NCI-H446 (cell line): ENCODE data around the gene NUP98.

ENCODE experiments used
- DNase-seq, 2 experiments: peaks; one replicate each; lab custom pipeline; 2025; lab: John Stamatoyannopoulos, UW

Gene NUP98

DNA sequence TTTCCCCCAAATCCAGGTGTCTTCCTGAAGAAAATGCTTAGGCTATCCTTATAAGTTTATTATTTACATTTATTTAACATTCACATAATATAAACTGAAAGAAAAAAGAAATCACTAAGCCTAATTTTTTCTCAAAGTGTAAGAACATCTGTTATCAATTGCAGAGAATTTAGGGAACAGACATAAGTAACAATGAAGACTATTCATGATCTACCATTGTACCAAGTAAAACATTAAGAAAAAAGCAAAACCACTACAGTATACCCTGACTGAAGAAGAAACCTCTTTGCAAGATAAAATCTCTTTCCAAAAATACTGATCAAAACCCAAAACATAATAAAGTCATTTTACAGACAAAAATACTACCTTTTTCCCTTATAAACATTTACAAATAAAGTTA, 60.5 kb downstream of the NUP98 start:
- DNase-seq = no peak

DNA sequence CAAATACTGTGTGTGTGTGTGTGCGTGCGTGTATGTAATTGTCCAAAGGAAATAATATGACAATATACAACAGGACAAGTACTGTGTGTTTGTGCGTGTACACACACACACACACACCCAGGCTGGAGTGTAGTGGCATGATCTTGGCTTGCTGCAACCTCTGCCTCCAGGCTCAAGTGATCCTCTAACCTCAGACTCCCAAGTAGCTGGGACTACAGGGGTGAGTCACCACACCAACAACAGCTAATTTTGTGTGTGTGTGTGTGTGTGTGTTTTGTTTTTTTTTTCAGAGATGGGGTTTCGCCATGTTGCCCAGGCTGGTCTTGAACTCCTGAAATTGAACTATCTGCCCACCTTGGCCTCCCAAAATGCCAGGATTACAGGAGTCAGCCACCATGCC, 61.5 kb downstream of the NUP98 start:
- no peak for DNase-seq

DNA sequence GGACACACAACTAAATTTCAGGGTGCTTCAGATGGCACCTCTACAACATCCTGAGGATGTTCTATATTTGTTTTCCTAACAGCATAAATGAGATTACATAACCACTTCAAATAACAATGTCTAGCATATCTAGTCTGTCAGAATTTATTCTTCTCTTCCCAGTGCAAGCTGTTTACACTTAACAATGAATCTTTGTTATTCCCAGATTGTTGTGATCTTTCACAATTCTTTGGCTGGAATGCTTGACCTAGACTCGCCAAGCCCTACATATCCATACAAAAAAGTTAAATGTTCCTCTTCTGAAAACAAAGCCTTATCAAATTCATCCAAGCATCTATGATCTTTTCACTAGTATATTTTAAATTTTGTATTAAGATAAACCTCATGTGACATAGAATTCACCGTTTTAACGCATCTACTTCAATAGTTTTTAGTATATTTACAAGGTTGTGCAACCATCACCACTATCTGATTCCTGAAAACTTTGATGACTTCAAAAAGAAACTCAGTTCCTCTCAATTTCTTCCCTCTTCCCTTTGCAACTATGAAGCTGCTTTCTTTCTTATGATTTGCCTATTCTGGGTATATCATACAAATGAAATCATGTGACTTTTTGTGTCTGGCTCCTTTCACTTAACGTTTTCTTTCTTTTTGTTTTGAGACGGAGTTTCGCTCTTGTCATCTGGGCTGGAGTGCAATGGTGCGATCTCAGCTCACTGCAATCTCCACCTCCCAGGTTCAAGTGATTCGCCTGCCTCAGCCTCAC, 64.5 kb downstream of the NUP98 start:
- DNase-seq = no peak

DNA sequence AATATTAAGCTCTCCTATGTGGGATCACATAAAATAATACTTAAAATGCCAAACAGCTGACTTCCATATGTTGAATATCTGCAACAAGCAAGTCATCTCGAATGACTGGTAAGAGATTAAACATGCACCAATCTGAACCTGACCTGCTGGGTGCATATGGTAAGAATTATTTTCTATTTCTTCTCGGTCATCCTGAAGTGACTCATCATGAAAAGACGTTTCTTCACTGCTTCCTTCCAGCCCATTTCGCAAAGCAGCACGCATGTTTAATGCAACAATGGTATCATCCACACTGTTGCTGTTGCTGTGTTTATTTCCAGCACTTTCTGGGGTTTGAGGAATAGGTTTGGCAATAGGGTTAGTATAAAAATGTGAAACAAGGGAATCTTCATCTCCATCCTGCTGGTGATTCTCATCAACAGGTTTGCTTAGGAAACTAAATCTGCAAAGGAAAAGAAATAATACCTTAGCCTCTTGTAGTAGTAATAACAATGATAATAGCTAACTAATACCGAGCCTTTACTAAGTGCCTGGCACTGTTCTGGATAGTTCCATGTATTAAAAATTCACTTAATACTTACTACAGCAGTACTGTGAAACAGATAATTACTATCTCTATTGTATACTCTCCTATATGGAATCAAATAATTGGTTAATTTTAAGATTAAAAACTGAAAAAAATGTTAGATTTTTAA, 74.2 kb downstream of the NUP98 start:
- no peak for DNase-seq

DNA sequence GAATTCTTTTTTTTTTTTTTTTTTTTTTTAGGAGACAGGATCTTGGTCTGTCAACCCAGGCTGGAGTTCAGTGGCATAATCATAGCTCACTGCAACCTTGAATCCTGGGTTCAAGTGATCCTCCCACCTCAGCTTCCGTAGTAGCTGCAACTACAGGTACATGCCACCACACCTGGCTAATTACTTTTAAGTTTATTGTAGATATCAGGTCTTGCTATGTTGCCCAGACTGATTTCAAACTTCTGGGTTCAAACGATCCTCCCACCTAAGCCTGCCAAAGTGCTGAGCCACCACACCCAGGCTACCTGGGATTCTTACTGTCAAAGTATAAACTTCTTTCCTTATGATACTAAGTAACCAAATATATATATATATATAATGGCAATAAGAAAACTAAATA, 75.3 kb downstream of the NUP98 start:
- DNase-seq = no peak

GRCh38 chr11:3720997-3721396, 76.4 kb downstream of the NUP98 start:
- DNase-seq = no peak

DNA sequence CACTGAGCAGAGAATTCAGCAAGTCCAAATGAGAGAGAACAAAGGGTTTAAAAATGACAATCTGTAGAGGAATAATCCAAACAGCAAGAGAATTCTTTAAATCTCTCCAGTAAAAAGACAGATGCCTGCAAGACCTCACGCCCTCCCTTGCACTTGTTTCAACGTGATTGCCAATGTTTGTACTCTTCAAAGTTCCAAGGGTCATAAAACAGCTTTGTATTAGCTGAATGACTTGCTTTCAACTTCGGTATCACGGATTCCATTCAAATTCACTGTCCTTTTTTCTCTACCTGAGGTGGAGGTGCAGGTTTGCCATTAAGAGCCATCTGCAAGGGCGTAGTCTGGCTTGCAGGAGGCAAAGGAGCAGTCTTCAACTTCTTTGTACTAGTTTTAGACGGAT, 85.1 kb downstream of the NUP98 start:
- DNase-seq = no peak

- no peak for DNase-seq
Measured at GRCh38 chr11:3710485-3711259, 86.7 kb downstream of the NUP98 start.

GRCh38 chr11:3709977-3710376, 87.4 kb downstream of the NUP98 start:
- no peak for DNase-seq

GRCh38 chr11:3707176-3707575, 90.2 kb downstream of the NUP98 start:
- no peak for DNase-seq

- no peak for DNase-seq
Measured at GRCh38 chr11:3703383-3703782, 94.0 kb downstream of the NUP98 start.

- DNase-seq = no peak
Measured at GRCh38 chr11:3700910-3701309, 96.4 kb downstream of the NUP98 start.

DNA sequence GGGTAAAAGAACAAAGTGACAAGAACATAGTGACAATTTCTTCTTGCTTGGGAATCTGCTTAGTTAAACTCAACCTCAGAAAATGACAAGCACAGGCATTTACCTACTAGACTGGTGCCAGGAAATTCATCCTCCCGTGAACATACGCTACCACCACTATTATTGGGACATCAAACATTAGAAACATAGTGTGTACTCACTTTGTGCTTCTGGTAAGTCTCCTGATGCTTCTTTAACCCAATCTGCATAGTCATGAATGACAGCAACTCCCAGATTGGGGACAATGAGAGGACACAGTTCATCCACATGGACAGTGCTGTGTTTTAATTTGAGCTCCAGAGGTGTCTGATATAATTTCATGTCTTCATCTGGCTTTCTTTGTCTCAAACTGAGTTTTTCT, 96.9 kb downstream of the NUP98 start:
- DNase-seq = no peak

DNA sequence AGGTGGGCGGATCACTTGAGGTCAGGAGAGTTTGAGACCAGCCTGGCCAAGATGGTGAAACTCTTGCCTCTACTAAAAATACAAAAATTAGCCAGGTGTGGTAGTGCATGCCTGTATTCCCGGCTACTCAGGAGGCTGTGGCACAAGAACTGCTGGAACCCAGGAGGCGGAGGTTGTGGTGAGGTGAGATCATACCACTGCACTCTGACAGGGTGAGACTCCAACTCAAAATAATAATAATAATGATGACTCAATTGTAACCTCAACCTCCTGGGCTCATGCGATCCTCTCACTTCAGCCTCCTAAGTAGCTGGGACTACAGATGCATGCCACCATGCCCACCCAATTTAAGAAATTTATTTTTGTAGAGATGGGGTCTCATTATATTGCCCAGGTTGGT, 110.6 kb downstream of the NUP98 start:
- no peak for DNase-seq

- DNase-seq = no peak
Measured at GRCh38 chr11:3685923-3686322, 111.4 kb downstream of the NUP98 start.

GRCh38 chr11:3684819-3685172, 112.6 kb downstream of the NUP98 start:
- DNase-seq = no peak

DNA sequence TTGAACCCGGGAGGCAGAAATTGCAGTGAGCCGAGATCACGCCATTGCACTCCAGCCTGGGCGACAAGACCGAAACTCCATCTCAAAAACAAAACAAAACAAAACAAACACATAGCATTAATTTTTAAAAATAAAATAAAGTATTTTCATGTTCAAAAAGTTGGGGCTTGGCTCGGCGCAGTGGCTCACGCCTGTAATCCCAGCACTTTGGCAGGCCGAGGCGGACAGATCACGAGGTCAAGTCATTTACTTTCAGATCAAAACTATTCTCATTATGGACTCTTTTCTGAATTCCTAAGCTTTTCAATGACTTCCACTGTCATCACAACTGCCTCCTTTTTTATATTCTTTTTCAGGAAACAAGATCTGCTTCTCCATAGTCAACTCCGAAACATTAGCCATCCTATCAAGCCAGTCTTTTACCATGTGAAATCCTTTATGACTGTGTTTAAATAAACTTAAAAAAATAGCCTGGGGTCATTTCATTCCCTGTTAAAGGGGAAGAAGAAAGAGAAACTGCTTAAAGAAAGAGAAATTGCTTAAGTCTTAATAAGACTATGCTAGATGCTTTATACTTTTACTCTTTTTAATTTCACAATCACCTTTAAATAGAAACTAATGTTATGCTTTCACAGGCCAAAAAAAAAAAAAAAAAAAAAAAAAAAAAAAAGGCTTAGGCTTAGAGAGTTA, 113.1 kb downstream of the NUP98 start:
- no peak for DNase-seq

DNA sequence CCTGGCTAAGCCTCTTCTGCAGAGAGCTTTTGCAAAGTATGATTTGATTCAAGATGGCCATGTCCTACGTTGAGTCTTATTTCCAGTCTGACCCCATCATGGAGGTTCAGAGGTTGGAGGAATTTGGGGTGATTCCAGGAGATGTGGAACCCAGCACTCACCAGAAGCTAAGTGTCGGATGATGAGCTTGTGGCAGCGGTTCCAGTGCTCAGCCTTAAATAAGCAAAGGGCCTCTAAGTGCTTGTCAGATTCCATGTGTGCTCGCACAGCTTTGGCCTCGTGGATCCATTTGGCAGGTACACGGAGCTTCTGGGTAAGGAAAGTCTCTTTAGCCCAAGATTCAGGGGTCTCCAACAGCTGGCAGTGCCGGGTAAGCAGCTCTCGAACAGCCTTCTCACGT, 114.3 kb downstream of the NUP98 start:
- DNase-seq = no peak

DNA sequence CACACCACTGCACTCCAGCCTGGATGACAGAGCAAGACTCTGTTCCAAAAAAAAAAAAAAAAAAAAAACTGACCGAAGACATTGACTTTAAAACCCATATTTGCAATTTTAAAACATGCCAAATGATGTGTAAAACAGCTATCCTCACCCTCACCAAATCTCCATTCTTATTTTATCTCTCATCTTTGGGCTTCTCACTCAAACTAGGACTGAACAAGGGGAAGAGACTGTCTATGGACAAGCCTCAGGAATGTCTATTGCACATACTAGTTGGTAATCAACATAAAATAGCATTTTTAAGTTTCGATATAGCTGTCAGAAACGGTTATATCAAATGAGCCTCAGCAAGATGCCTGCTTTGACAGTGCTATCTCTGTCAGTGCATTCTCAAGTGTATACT, 118.3 kb downstream of the NUP98 start:
- DNase-seq = no peak

DNA sequence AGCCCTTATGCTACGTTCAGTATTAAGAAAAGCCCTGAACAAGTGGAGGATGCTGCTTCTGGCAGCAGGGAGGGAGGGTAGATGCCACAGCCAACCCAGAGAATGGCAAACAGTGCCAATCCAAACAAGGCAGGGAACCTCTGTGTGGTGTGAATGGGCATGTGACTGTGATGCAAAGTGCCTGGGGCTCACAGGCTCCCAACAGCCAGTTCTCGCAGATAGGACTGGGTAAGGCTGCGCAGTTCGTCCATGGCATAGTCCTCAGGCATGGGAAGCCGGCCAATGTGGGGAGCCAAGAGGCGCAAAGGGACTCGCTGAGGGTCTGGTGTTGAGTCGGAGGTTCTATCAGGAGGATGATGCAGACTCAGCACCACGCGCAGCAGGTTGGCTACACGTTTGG, 121.4 kb downstream of the NUP98 start:
- no peak for DNase-seq

DNA sequence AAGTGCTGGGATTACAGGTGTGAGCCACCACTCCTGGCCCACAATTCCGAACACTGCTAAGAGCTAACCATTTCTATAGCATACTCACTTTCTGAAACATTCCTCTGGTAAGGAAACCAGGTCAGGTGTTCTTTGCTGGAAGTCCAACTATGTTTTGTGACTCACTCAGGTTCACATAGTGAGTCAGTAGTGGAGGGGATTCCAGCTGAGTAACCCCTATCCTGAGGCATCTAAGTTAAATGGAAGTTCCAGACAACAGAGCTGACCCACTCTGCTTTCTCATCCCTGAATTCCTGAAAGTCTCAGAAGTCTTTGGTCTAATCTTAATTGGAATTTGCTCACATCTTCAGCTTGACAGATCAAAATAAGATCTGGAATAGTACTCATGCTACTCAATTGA, 123.2 kb downstream of the NUP98 start:
- DNase-seq = no peak
